Measurements from ENCODE around the gene RHEB. TPM values are rescaled to one million over a fixed set of nuclear protein-coding genes. Genes with fewer than 3 reads are reported as not detected.

RHEB gene
- total RNA-seq, 1 donor from 2014 or later, result 88.2 TPM

DNA sequence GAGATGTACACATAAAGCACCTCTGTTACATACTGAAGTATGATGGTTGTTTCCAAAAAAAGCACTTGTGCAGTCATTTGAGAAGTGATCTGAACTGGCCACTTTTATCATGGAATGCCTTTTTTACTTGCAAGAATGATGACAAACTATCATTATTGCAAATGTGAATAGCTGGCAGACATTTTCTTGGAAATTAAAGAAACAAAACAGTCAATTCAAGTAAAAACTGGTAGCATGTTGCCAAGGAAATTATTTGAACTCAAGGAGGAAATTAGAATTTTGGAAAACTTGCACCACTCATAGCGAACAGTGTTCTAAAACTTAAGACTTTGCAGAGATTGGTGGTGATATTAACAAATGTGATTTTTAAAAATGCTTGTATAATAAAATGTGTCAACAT, 6.6 kb downstream of the RHEB start:
- H3K9me3 Mint-ChIP-seq (ENCODE audit: unreplicated experiment), result peaks cover 7% of the 10 kb centered on the region
- DNase-seq, result no peak
- peaks cover 4% of the 10 kb centered on the region for H3K27me3 Mint-ChIP-seq (ENCODE audit: unreplicated experiment)
- H3K4me3 Mint-ChIP-seq (ENCODE audit: unreplicated experiment), result no peak overlapping the region
- peaks cover 18% of the 10 kb centered on the region for H3K4me1 Mint-ChIP-seq (ENCODE audit: low read depth, unreplicated experiment)
- no peaks in the 10 kb centered on the region for H3K36me3 Mint-ChIP-seq (ENCODE audit: unreplicated experiment)
- no peak overlapping the region for H3K27ac Mint-ChIP-seq (ENCODE audit: unreplicated experiment)
- TF ChIP-seq, protein P1, sequence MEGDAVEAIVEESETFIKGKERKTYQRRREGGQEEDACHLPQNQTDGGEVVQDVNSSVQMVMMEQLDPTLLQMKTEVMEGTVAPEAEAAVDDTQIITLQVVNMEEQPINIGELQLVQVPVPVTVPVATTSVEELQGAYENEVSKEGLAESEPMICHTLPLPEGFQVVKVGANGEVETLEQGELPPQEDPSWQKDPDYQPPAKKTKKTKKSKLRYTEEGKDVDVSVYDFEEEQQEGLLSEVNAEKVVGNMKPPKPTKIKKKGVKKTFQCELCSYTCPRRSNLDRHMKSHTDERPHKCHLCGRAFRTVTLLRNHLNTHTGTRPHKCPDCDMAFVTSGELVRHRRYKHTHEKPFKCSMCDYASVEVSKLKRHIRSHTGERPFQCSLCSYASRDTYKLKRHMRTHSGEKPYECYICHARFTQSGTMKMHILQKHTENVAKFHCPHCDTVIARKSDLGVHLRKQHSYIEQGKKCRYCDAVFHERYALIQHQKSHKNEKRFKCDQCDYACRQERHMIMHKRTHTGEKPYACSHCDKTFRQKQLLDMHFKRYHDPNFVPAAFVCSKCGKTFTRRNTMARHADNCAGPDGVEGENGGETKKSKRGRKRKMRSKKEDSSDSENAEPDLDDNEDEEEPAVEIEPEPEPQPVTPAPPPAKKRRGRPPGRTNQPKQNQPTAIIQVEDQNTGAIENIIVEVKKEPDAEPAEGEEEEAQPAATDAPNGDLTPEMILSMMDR (IDR thresholded peaks at IDR 0.05; ENCODE audit: partially characterized antibody, unreplicated experiment), result no peak

DNA sequence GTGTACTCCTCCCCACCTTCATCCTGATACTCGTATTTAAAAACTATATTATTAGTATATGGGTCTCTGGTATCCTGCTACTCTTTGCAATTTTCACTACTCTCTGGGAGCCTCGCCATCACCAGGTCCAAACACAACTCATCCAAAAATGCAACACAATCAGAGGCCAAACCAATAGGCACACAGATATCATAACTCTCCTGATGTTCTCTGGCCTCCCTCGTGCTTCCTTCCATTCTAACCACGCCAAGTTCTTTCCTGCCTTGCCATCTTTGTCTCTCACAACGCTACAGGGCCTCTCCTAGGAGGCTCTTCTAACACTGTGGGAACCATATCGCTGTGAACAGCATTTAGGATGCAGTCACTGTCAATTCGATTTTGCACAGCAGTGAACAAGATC, 7.3 kb downstream of the RHEB start:
- H3K4me3 Mint-ChIP-seq (ENCODE audit: unreplicated experiment), result no peak overlapping the region
- H3K9me3 Mint-ChIP-seq (ENCODE audit: unreplicated experiment), result peaks cover 2% of the 10 kb centered on the region
- H3K27ac Mint-ChIP-seq (ENCODE audit: unreplicated experiment), result no peak overlapping the region
- peaks cover 1% of the 10 kb centered on the region for H3K27me3 Mint-ChIP-seq (ENCODE audit: unreplicated experiment)
- TF ChIP-seq, protein P1 (IDR thresholded peaks at IDR 0.05; ENCODE audit: partially characterized antibody, unreplicated experiment), result no peak
- peaks cover 12% of the 10 kb centered on the region for H3K4me1 Mint-ChIP-seq (ENCODE audit: low read depth, unreplicated experiment)
- no peaks in the 10 kb centered on the region for H3K36me3 Mint-ChIP-seq (ENCODE audit: unreplicated experiment)
- DNase-seq, result no peak

DNA sequence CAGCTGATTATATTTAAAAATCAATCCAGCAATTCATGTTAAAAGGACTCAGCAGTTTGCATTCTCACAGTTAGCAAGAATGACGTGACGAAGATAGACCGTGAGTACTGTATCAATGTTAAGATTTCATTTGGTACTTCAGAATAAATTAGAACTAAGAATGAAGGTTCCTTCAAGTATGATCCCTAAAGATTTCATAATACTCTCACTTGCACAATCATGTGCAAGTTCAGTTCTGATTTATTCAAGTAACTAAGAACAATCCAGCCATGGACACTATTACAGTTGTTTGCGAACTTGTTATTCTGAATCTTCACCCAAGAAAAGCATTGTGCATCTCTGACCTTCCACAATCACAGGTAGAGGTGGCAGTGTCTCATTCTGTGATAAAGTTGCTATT, 7.7 kb downstream of the RHEB start:
- TF ChIP-seq, protein P1 (IDR thresholded peaks at IDR 0.05; ENCODE audit: partially characterized antibody, unreplicated experiment), result no peak
- DNase-seq, result no peak
- no peaks in the 10 kb centered on the region for H3K9me3 Mint-ChIP-seq (ENCODE audit: unreplicated experiment)
- no peak overlapping the region for H3K4me3 Mint-ChIP-seq (ENCODE audit: unreplicated experiment)
- no peak overlapping the region for H3K27ac Mint-ChIP-seq (ENCODE audit: unreplicated experiment)
- H3K36me3 Mint-ChIP-seq (ENCODE audit: unreplicated experiment), result no peaks in the 10 kb centered on the region
- H3K4me1 Mint-ChIP-seq (ENCODE audit: low read depth, unreplicated experiment), result peaks cover 12% of the 10 kb centered on the region
- H3K27me3 Mint-ChIP-seq (ENCODE audit: unreplicated experiment), result peaks cover 1% of the 10 kb centered on the region

DNA sequence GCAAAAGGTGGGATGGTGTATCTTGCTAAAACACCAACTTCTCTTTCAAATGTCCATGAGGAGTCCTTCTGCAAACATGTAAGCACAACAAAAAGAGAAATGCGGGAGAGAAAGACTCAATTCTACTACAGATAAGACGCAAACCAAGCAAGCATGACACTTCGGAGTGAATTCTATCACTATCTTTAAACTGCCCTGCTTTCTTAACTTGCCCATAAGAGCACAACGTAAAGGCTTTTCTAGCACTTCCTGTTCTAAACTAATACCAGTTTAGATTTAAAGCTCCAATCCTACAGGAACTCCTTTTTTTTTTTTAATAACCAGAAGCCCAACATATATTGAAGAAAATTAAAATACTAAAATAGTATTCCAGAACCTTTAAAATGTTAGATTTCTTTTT, 8.4 kb downstream of the RHEB start:
- Mint-ChIP-seq H3K36me3 (ENCODE audit: unreplicated experiment) (no peaks in the 10 kb centered on the region), H3K27ac (ENCODE audit: unreplicated experiment) (no peak overlapping the region), H3K4me1 (ENCODE audit: low read depth, unreplicated experiment) (peaks cover 14% of the 10 kb centered on the region)

DNA sequence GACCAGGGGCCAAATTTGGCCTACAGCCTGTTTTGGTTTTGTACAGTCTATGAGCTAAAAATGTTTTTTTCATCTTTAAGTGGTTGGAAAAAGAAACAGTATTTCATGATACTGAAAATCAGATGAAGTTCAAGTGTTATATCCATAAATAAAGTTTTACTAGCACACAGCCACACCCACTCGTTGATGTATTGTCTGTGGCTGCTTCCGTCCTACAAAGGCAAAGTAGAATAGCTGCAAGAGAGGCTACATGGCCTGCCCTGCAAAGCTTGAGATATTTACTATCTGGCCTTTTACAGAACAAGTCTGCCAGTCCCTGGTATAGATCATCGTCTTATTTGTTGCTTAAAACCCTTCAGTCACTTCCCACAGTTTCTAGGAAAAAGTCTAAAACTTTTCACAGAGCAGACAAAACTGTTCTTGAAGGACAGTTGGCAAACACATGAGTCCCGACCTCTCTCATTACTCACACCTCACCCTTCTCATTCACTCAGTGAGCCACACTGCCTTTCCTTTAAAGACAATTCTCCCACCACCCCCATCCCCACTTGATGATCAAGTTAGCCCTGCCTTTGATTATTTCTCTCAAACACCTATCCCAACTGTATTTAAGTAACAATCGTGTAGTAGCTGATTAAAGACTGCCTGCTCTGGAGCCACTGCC, 9.9 kb downstream of the RHEB start:
- DNase-seq, result no peak
- Mint-ChIP-seq H3K4me1 (ENCODE audit: low read depth, unreplicated experiment) (peaks cover 10% of the 10 kb centered on the region), H3K27me3 (ENCODE audit: unreplicated experiment) (peaks cover 1% of the 10 kb centered on the region), H3K9me3 (ENCODE audit: unreplicated experiment) (no peaks in the 10 kb centered on the region), H3K36me3 (ENCODE audit: unreplicated experiment) (no peaks in the 10 kb centered on the region), H3K27ac (ENCODE audit: unreplicated experiment) (no peak overlapping the region), H3K4me3 (ENCODE audit: unreplicated experiment) (no peak overlapping the region)
- TF ChIP-seq, protein P1 (IDR thresholded peaks at IDR 0.05; ENCODE audit: partially characterized antibody, unreplicated experiment), result no peak

More for the DNA sequence above, 8.4 kb downstream of the RHEB start:
- peaks cover 1% of the 10 kb centered on the region for H3K27me3 Mint-ChIP-seq (ENCODE audit: unreplicated experiment)
- no peak for DNase-seq
- TF ChIP-seq, protein P1 (IDR thresholded peaks at IDR 0.05; ENCODE audit: partially characterized antibody, unreplicated experiment), result no peak
- H3K4me3 Mint-ChIP-seq (ENCODE audit: unreplicated experiment), result no peak overlapping the region
- no peaks in the 10 kb centered on the region for H3K9me3 Mint-ChIP-seq (ENCODE audit: unreplicated experiment)

All from glutamatergic neuron (in vitro differentiated cells).